ENCODE data around the gene PCDHGC3. TPM values are rescaled to one million over a fixed set of nuclear protein-coding genes. Genes with fewer than 3 reads are reported as not detected.

The PCDHGC3 gene
- total and polyA plus RNA-seq, 9 of the 15 experiments (the other 6 are each of a cell fraction or from before 2014, with no cell fraction given), result 0.07 TPM; not detected in 8

GRCh38 chr5:141503681-141504080 lies 27.9 kb downstream of the PCDHGC3 start (continued):
- no peak for TF ChIP-seq ZNF609 (CRISPR knock-in tag; IDR thresholded peaks at IDR 0.05; ENCODE audit: borderline replicate concordance)
- no peak for TF ChIP-seq RNF2 (IDR thresholded peaks at IDR 0.05)
- TF ChIP-seq THAP7 (CRISPR knock-in tag; IDR thresholded peaks at IDR 0.05), result no peak
- TF ChIP-seq MAFF (IDR thresholded peaks at IDR 0.05; ENCODE audit: low read length), result no peak
- no peak for TF ChIP-seq BRF2 (IDR thresholded peaks at IDR 0.05; ENCODE audit: borderline replicate concordance, insufficient read depth, insufficient read length)
